Kidney (tissue), 14 donors: ENCODE results near the gene RNF31. TPM values are rescaled to one million over a fixed set of nuclear protein-coding genes. Genes with fewer than 3 reads are reported as not detected.

ENCODE experiments used
- DNase-seq, 5 donors: peaks; one replicate each; pipeline ENCODE4 v3.0.0-alpha.2; 2013 to 2020
- FAIRE-seq: peaks from 2 replicates; lab custom pipeline; 2012; peaks lifted over from hg19 to GRCh38; lab: Jason Lieb, UNC
- H3K27ac ChIP-seq, 2 donors: one replicate each; pipeline ENCODE4 v1.7.0; 2013; ENCODE audit warnings: low read depth in 2 of 2, low read length in 2 of 2, inconsistent platforms in 1 of 2
- H3K27me3 ChIP-seq: one replicate; pipeline ENCODE4 v1.7.1; 2013; ENCODE audit warnings: low read length, inconsistent platforms; ENCODE audit not compliant: control insufficient read depth, insufficient read depth
- H3K36me3 ChIP-seq, 3 donors: one replicate each; pipeline versions ENCODE4 v1.7.0 to v1.7.1; 2013; ENCODE audit warnings: low read length in 3 of 3, control low read depth in 1 of 3, inconsistent platforms in 1 of 3; ENCODE audit not compliant: insufficient read depth in 3 of 3, control insufficient read depth in 2 of 3
- H3K4me1 ChIP-seq, 3 donors: one replicate each; pipeline versions ENCODE4 v1.7.0 to v1.7.1; 2013; ENCODE audit warnings: low read length in 3 of 3, inconsistent platforms in 1 of 3, low read depth in 1 of 3; ENCODE audit not compliant: control insufficient read depth in 2 of 3, insufficient read depth in 2 of 3
- H3K4me3 ChIP-seq, 3 donors: one replicate each; pipeline versions ENCODE4 v1.7.0 to v1.8.1; 2013; ENCODE audit warnings: low read length in 3 of 3, control low read depth in 1 of 3, inconsistent platforms in 1 of 3
- H3K9ac ChIP-seq, 3 donors: one replicate each; pipeline versions ENCODE4 v1.7.0 to v1.7.1; 2013; ENCODE audit warnings: low read length in 3 of 3, control low read depth in 1 of 3, inconsistent platforms in 1 of 3
- H3K9me3 ChIP-seq, 3 donors: one replicate each; pipeline versions ENCODE4 v1.7.0 to v1.7.1; 2013; ENCODE audit warnings: low read length in 3 of 3, control low read depth in 1 of 3, inconsistent platforms in 1 of 3; ENCODE audit not compliant: control insufficient read depth in 2 of 3, insufficient read depth in 1 of 3
- intact Hi-C: fragments of 100-400 bp; cut with DNase I; formaldehyde crosslinking; loops from one replicate; pipeline ENCODE4 v1.11.1; 2022
- polyA plus RNA-seq: library from polyadenylated mRNA; stranded (reverse); fragments of 350-450 nt; fragmentation: Illumina TruSeq; extraction: RNeasy Lipid Tissue Mini Kit (QIAGEN cat#74804); gene quantifications from one replicate; pipeline ENCODE4 v1.2.3, GENCODE V29; 2014; ENCODE audit warnings: low read depth, low replicate concordance; ENCODE audit not compliant: insufficient read depth
- total RNA-seq: library from RNA; stranded (reverse); fragmentation: NEBNext Ultra II Directional; extraction: Animal tissue kit (Norgen Biotek cat#: 25700); gene quantifications from one replicate; pipeline ENCODE4 v1.2.1, GENCODE V29; 2021
- TF ChIP-seq, protein P1 (sequence below): IDR thresholded peaks from 3 replicates; pipeline ENCODE4 v1.5.1; 2012; ENCODE audit warnings: mild to moderate bottlenecking, moderate library complexity, borderline replicate concordance; ENCODE audit not compliant: insufficient read depth; ENCODE audit errors: extremely low read depth
- donor health status: control.
- donor health status: control.
- donor health status: control.
- donor health status: control.
- donor health status: control.
- donor health status: DM: yes; HTN: yes; CAD: no.
- donor health status: Normal renal cell carcinoma (clear cell type).

Gene RNF31
- total and polyA plus RNA-seq, 2 donors from 2014 or later, result 64.0 to 69.0 TPM

DNA sequence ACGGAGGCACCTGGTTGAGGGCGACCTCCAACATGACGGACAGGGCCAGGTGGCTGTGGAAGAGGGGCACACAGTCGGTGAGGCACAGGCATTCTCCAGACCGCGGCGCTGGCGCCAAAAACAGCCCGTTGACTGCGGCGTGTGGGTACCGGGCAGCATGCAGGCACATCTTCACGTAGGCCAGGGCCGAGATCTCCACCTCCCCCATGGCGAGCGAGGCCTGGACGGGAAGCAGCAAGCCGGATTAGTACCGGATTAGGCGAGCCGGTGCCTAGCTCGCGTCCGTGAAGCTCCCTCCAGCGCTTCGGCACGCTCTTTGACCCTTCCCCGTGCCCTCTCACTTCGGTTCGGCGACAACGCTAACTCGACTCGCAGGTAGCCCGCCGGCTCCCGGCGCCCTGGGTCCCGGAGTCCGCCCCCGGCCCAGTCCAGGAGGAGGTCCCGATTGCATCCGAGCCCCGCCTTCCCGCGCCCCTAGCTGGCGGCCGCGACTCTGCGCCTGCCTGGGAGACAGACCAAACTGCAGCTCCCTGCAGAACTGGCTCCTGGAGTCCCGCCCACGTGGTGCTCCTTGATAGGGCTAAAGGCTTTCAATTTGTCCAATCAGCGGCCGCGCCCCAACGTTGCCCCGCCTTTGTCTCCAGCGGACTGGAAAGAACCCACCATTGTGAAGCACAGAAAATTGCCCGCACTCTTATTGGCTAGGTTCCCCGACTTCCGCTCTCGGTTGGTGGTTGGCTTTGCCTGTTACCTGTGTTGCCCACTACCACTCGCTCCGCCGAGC lies 6.0 kb upstream of the RNF31 start, which contains the start of gene EMC9:
Gene EMC9, minus strand, starts transcription at position 495 of the 784 bp plus-strand sequence. Its CDS starts 287 bp downstream, at position 208.
- peak; percentile 76 for FAIRE-seq

DNA sequence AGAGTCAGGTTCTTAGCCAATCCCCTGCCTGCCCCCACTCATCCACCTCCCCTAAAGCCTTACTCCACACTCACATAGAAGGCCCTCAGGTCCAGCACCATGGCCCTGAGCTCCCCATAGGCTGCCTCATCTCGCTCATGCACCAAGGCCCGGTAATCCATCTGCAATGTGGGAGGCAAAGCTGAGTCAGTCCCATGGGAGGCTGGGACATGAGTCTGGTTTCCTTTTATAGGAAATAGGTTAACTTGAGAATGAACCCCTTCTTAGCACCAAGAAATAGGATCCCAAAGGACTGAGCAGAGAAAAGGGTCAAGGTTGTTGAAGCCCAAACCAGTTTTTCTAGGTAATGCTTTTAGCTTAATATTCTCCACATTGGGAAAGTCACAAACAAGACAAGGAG lies 3.8 kb upstream of the RNF31 start:
- TF ChIP-seq, protein P1, sequence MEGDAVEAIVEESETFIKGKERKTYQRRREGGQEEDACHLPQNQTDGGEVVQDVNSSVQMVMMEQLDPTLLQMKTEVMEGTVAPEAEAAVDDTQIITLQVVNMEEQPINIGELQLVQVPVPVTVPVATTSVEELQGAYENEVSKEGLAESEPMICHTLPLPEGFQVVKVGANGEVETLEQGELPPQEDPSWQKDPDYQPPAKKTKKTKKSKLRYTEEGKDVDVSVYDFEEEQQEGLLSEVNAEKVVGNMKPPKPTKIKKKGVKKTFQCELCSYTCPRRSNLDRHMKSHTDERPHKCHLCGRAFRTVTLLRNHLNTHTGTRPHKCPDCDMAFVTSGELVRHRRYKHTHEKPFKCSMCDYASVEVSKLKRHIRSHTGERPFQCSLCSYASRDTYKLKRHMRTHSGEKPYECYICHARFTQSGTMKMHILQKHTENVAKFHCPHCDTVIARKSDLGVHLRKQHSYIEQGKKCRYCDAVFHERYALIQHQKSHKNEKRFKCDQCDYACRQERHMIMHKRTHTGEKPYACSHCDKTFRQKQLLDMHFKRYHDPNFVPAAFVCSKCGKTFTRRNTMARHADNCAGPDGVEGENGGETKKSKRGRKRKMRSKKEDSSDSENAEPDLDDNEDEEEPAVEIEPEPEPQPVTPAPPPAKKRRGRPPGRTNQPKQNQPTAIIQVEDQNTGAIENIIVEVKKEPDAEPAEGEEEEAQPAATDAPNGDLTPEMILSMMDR, result no peak
- Histone ChIP-seq H3K27me3 (no peaks in the 10 kb centered on the region), H3K27ac (no peak overlapping the region), H3K4me1 (peaks cover 2 to 36% (median 11%) of the 10 kb centered on the region in 3 donors), H3K4me3 (no peak overlapping the region), H3K9me3 (no peaks in the 10 kb centered on the region), H3K9ac (no peak overlapping the region), H3K36me3 (peaks cover 0 to 9% (median 5%) of the 10 kb centered on the region in 3 donors)
- DNase-seq, result no peak
- no peak for FAIRE-seq
- intact Hi-C loops, result no loop called here

More for the DNA sequence above, 6.0 kb upstream of the RNF31 start, which contains the start of gene EMC9:
- Histone ChIP-seq H3K9me3 (no peaks in the 10 kb centered on the region), H3K4me3 (peak within 1 kb of the TSS; percentile 92 to 97 (median 92)), H3K36me3 (peaks cover 0 to 23% (median 14%) of the 10 kb centered on the region in 3 donors), H3K4me1 (peaks cover 2 to 47% (median 21%) of the 10 kb centered on the region in 3 donors), H3K27me3 (no peaks in the 10 kb centered on the region), H3K27ac (peak within 1 kb of the TSS; percentile 95), H3K9ac (peak within 1 kb of the TSS; percentile 82 to 96 (median 85))
- TF ChIP-seq, protein P1, result peak; percentile 37
- peak; percentile 100 for DNase-seq
- intact Hi-C loops, result no loop called here

DNA sequence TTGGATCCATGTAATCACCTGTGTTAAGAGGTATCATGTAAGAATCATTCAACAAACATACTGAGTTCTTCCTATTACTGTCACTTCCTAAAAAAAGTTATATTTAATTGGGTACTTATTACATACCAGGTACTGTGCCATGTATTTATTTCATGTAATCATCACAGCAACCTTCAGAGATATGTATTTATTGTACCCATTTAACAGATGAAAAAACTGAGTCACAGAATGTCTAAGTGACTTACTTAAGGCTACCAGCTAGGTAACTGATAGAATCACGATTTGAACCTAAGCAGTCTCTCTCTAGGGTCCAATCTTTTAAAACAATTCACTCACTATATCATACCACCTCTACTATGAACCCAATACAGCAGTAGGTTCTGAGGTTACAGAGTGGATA lies 2.8 kb upstream of the RNF31 start:
- intact Hi-C loops, result no loop called here
- Histone ChIP-seq H3K9ac (peak overlapping the region in 1 of 3 donors; percentile 9), H3K27me3 (no peaks in the 10 kb centered on the region), H3K36me3 (peaks cover under 1 to 4% (median 3%) of the 10 kb centered on the region in 3 donors), H3K4me1 (peaks cover 2 to 35% (median 11%) of the 10 kb centered on the region in 3 donors), H3K4me3 (no peak overlapping the region), H3K9me3 (no peaks in the 10 kb centered on the region), H3K27ac (no peak overlapping the region)
- TF ChIP-seq, protein P1, result no peak
- no peak for DNase-seq
- no peak for FAIRE-seq
